Measurements from ENCODE around the gene NLRP1. TPM values are rescaled to one million over a fixed set of nuclear protein-coding genes. Genes with fewer than 3 reads are reported as not detected.

NLRP1 gene
- total RNA-seq, 2 experiments from 2014 or later: 254 to 258 TPM

- Mint-ChIP-seq H3K27ac (peak overlapping the region; percentile 98), H3K4me1 (ENCODE audit: low read depth) (peaks cover 68% of the 10 kb centered on the region), H3K27me3 (no peaks in the 10 kb centered on the region), H3K9me3 (no peaks in the 10 kb centered on the region), H3K4me3 (peak overlapping the region; percentile 93), H3K36me3 (ENCODE audit: low read depth) (peaks cover 41% of the 10 kb centered on the region)
- DNase-seq: no peak
- ChIA-PET POLR2A (interaction anchor here (1.2 to 2.1 kb wide), 4 partner anchors 39 to 146 kb away, joined by 3 to 9 read pairs (median 4); partner anchors contain the start of genes C1QBP, DERL2 and MIS12), CTCF (interaction anchor here (1.4 kb wide), 1 partner anchor 850 kb away, joined by 3 read pairs; the partner anchor contains the start of gene AIPL1)
- intact Hi-C loops (cut with DNase I, micrococcal nuclease): loop anchor here in 1 of 2 experiments (5.0 to 10.0 kb wide), 2 partner anchors 1257 to 1419 kb away; no protein-coding TSS in a partner anchor
- TF ChIP-seq CTCF (IDR thresholded peaks at IDR 0.05): no peak
- no peaks in the 10 kb centered on the region for H3K9me3 ChIP-seq (ENCODE audit: control insufficient read depth in 1 of 2, insufficient read depth in 1 of 2, low read length in 2 of 2)
- peaks cover 21% of the 10 kb centered on the region for H3K36me3 ChIP-seq (ENCODE audit: insufficient read depth, low read length)
- H3K27me3 ChIP-seq (ENCODE audit: control insufficient read depth in 1 of 2, insufficient read depth in 2 of 2, low read length in 2 of 2): no peaks in the 10 kb centered on the region
- H3K4me3 ChIP-seq (ENCODE audit: low read length): peak overlapping the region; percentile 90
- H3K4me1 ChIP-seq (ENCODE audit: insufficient read depth, low read length): peaks cover 65% of the 10 kb centered on the region
- H3K27ac ChIP-seq (ENCODE audit: low read depth in 1 of 2, low read length in 2 of 2): peak overlapping the region; percentile 84 to 92
- no peak for ATAC-seq (ENCODE audit: poor library complexity)
Observed at GRCh38 chr17:5585287-5585794, 1.0 kb upstream of the NLRP1 start.

- H3K36me3 Mint-ChIP-seq (ENCODE audit: low read depth): peaks cover 58% of the 10 kb centered on the region
Observed at GRCh38 chr17:5583426-5584382, 605 bp downstream of the NLRP1 start.

More at GRCh38 chr17:5583426-5584382, 605 bp downstream of the NLRP1 start:
- no peaks in the 10 kb centered on the region for H3K9me3 ChIP-seq (ENCODE audit: control insufficient read depth in 1 of 2, insufficient read depth in 1 of 2, low read length in 2 of 2)
- peak overlapping the region; percentile 98 for H3K27ac Mint-ChIP-seq
- H3K9me3 Mint-ChIP-seq: no peaks in the 10 kb centered on the region
- peak overlapping the region; percentile 84 to 92 for H3K27ac ChIP-seq (ENCODE audit: low read depth in 1 of 2, low read length in 2 of 2)
- H3K4me1 ChIP-seq (ENCODE audit: insufficient read depth, low read length): peaks cover 65% of the 10 kb centered on the region
- H3K4me3 Mint-ChIP-seq: peak overlapping the region; percentile 93
- intact Hi-C loops (cut with DNase I, micrococcal nuclease): loop anchor here (5.0 to 10.0 kb wide), 3 partner anchors 96 to 1421 kb away; partner anchors contain the start of genes C17orf100 (in 2 of the 2), MED31 (in 2 of the 2), DERL2 (in 1 of the 2) and MIS12 (in 1 of the 2)
- no peaks in the 10 kb centered on the region for H3K27me3 ChIP-seq (ENCODE audit: control insufficient read depth in 1 of 2, insufficient read depth in 2 of 2, low read length in 2 of 2)
- POLR2A ChIA-PET: interaction anchor here (0.8 to 2.1 kb wide), 12 partner anchors 11 to 1428 kb away, joined by 3 to 9 read pairs (median 4); partner anchors contain the start of genes C1QBP, DERL2 and MIS12
- no peaks in the 10 kb centered on the region for H3K27me3 Mint-ChIP-seq
- H3K36me3 ChIP-seq (ENCODE audit: insufficient read depth, low read length): peaks cover 34% of the 10 kb centered on the region
- peak overlapping the region; percentile 90 for H3K4me3 ChIP-seq (ENCODE audit: low read length)
- CTCF ChIA-PET: interaction anchor here (1.4 kb wide), 1 partner anchor 852 kb away, joined by 3 read pairs; the partner anchor contains the start of gene AIPL1
- ATAC-seq (ENCODE audit: poor library complexity): peak; percentile 11
- peak in 7 of 14 experiments; percentile 6 to 42 (median 25) for DNase-seq
- H3K4me1 Mint-ChIP-seq (ENCODE audit: low read depth): peaks cover 80% of the 10 kb centered on the region
- TF ChIP-seq CTCF (IDR thresholded peaks at IDR 0.05): no peak
